ENCODE results near the gene NUP188. TPM values are rescaled to one million over a fixed set of nuclear protein-coding genes. Genes with fewer than 3 reads are reported as not detected.
"Not testable (repeated sequence)": the region's sequence is repeated elsewhere in the genome, so short reads cannot be mapped to it uniquely, and the experiment has no call there.

The NUP188 gene
- total and polyA plus RNA-seq, 2 of the 13 experiments (the other 11 are each of a cell fraction or from before 2014, with no cell fraction given): 28.0 to 38.5 TPM

- no peak for TF ChIP-seq DMAP1 (CRISPR knock-in tag; IDR thresholded peaks at IDR 0.05)
- 0 out of 2 replicates have a peak, but pooled peaks have one; percentile 41 for TF ChIP-seq POLR2G (IDR thresholded peaks at IDR 0.05; ENCODE audit: low read depth, low read length)
- no peak for TF ChIP-seq SMAD1 (CRISPR knock-in tag; IDR thresholded peaks at IDR 0.05; ENCODE audit: borderline replicate concordance, low read depth)
- peak; percentile 62 to 79 for TF ChIP-seq MAFK (conservative IDR thresholded peaks at IDR 0.05 in 1 of 2, IDR thresholded peaks at IDR 0.05 in 1 of 2; ENCODE audit: low read length in 2 of 2)
- no peak for TF ChIP-seq RELA (CRISPR knock-in tag; IDR thresholded peaks at IDR 0.05)
- TF ChIP-seq MAZ (IDR thresholded peaks at IDR 0.05; ENCODE audit: borderline replicate concordance, low read depth, low read length): no peak
- TF ChIP-seq MAZ (CRISPR knock-in tag; IDR thresholded peaks at IDR 0.05; ENCODE audit: low read depth): no peak
- peak; percentile 62 for TF ChIP-seq MAFF (IDR thresholded peaks at IDR 0.05; ENCODE audit: low read depth, low read length)
- no peak for TF ChIP-seq TP53 (CRISPR knock-in tag; conservative IDR thresholded peaks at IDR 0.05)
- peak; percentile 38; the same call in 1 of the 2 replicates for TF ChIP-seq POLR2AphosphoS5 (IDR thresholded peaks at IDR 0.05; ENCODE audit: low read depth, low read length)
- no TSS peak for BruUV-seq (replicated peaks)
- 97% methylated on average over 4 of the region's 9 CpGs for WGBS (ENCODE audit: low lambda C conversion rate)
- no peak for ATAC-seq
- no peak for DNase-seq (ENCODE audit: low spot score)
- Histone ChIP-seq H3K4me3 (replicated peaks in 1 of 3; ENCODE audit: insufficient read depth in 1 of 3, low read depth in 2 of 3, low read length in 3 of 3) (no peak overlapping the region), H3K27me3 (ENCODE audit: control insufficient read depth in 1 of 2, insufficient read depth in 2 of 2, low read length in 2 of 2) (no peaks in the 10 kb centered on the region), H3K79me2 (ENCODE audit: insufficient read depth, low read length) (no peaks in the 10 kb centered on the region), H4K20me1 (ENCODE audit: insufficient read depth, low read length) (no peaks in the 10 kb centered on the region), H3K27ac (ENCODE audit: extremely low read length, insufficient read depth, low read length) (no peak overlapping the region), H3K9ac (ENCODE audit: insufficient read depth, low read depth, low read length) (no peak overlapping the region), H3K4me1 (ENCODE audit: insufficient read depth, low read length) (no peaks in the 10 kb centered on the region), H3K4me2 (ENCODE audit: low read depth, low read length) (no peak overlapping the region), H3K9me3 (ENCODE audit: low read length) (no peaks in the 10 kb centered on the region), H2AFZ (ENCODE audit: low read length) (no peak overlapping the region), H3K36me3 (replicated peaks in 1 of 2; ENCODE audit: control insufficient read depth in 1 of 2, insufficient read depth in 2 of 2, low read length in 2 of 2) (peaks cover 48 to 83% of the 10 kb centered on the region in 2 experiments)
- in situ Hi-C loops (cut with HindIII; ENCODE audit: extremely low pct_ligation_motif_present, low pct_unique_long_range_greater_than_20kb) (no loop called here), intact Hi-C loops (cut with micrococcal nuclease; ENCODE audit: unreplicated experiment) (loop anchor here (10.0 kb wide), 1 partner anchor 148 kb away; no protein-coding TSS in a partner anchor)
- CTCF ChIA-PET (ENCODE audit: low intra/inter-chr PET ratio, low total read pairs): no interaction called here
- POLR2A ChIA-PET: no interaction called here
- FAIRE-seq: no peak
These were observed 55.5 kb downstream of the NUP188 start for GRCh38 chr9:129002992-129003391.

GRCh38 chr9:129004173-129004572 lies 56.7 kb downstream of the NUP188 start:
- FAIRE-seq; ATAC-seq; H2AFZ ChIP-seq (ENCODE audit: low read length); CTCF ChIA-PET (ENCODE audit: low intra/inter-chr PET ratio, low total read pairs); H3K27me3 ChIP-seq (ENCODE audit: control insufficient read depth in 1 of 2, insufficient read depth in 2 of 2, low read length in 2 of 2); H3K9ac ChIP-seq (ENCODE audit: insufficient read depth, low read depth, low read length); in situ Hi-C loops (cut with HindIII; ENCODE audit: extremely low pct_ligation_motif_present, low pct_unique_long_range_greater_than_20kb); H3K27ac ChIP-seq (ENCODE audit: extremely low read length, insufficient read depth, low read length); H3K9me3 ChIP-seq (ENCODE audit: low read length); DNase-seq (ENCODE audit: low spot score); BruUV-seq (replicated peaks); POLR2A ChIA-PET; H4K20me1 ChIP-seq (ENCODE audit: insufficient read depth, low read length); H3K4me3 ChIP-seq (replicated peaks in 1 of 3; ENCODE audit: insufficient read depth in 1 of 3, low read depth in 2 of 3, low read length in 3 of 3); H3K4me1 ChIP-seq (ENCODE audit: insufficient read depth, low read length); H3K4me2 ChIP-seq (ENCODE audit: low read depth, low read length); H3K79me2 ChIP-seq (ENCODE audit: insufficient read depth, low read length): not testable (repeated sequence)
- intact Hi-C loops (cut with micrococcal nuclease; ENCODE audit: unreplicated experiment): loop anchor here (10.0 kb wide), 1 partner anchor 149 kb away; no protein-coding TSS in a partner anchor
- peaks cover 40 to 78% of the 10 kb centered on the region in 2 experiments for H3K36me3 ChIP-seq (replicated peaks in 1 of 2; ENCODE audit: control insufficient read depth in 1 of 2, insufficient read depth in 2 of 2, low read length in 2 of 2)
- WGBS (ENCODE audit: low lambda C conversion rate): 98% methylated on average over 6 of the region's 6 CpGs

All from HepG2 (cell line).